H1 (cell line): ENCODE measurements around the gene STRADB.

Experiments
- CHD2 ChIP-seq: IDR thresholded peaks from 2 replicates; pipeline ENCODE4 v1.6.1; 2012; ENCODE audit warnings: low read length, improper control_type of control experiment
- GABPA ChIP-seq: IDR thresholded peaks from 2 replicates; pipeline ENCODE4 v1.6.1; 2011; ENCODE audit warnings: mild to moderate bottlenecking, low read length, moderate library complexity, borderline replicate concordance; ENCODE audit not compliant: insufficient read depth
- NRF1 ChIP-seq: IDR thresholded peaks from 2 replicates; pipeline ENCODE4 v1.6.1; 2011; ENCODE audit warnings: mild to moderate bottlenecking, low read depth, low read length, improper control_type of control experiment
- SAP30 ChIP-seq: fragments of 300-600 bp; sonication (generic); IDR thresholded peaks from 2 replicates; pipeline ENCODE4 v1.7.1; 2012; ENCODE audit warnings: low read length, moderate library complexity, mild to moderate bottlenecking, inconsistent platforms; ENCODE audit not compliant: insufficient read depth, insufficient replicate concordance
- TAF1 ChIP-seq: IDR thresholded peaks from 2 replicates; pipeline ENCODE4 v1.6.1; 2011; ENCODE audit warnings: mild to moderate bottlenecking, low read depth, low read length
- YY1 ChIP-seq: IDR thresholded peaks from 2 replicates; pipeline ENCODE4 v1.6.1; 2011; ENCODE audit warnings: low read depth, mild to moderate bottlenecking, low read length
- TF ChIP-seq, protein P1 (sequence below): IDR thresholded peaks from 2 replicates; pipeline ENCODE4 v1.6.1; 2012; ENCODE audit warnings: inconsistent platforms
- TF ChIP-seq, protein P2 (sequence below), 3 experiments: IDR thresholded peaks; 1 replicate in 2 of 3; 2 replicates in 1 of 3; pipeline versions ENCODE4 v1.5.1 to v1.6.1; 2011; ENCODE audit warnings: low read length in 3 of 3, mild to moderate bottlenecking in 3 of 3, inconsistent platforms in 2 of 3, low read depth in 1 of 3, moderate library complexity in 1 of 3; ENCODE audit not compliant: insufficient read depth in 1 of 3; ENCODE audit errors: control extremely low read depth in 1 of 3

DNA sequence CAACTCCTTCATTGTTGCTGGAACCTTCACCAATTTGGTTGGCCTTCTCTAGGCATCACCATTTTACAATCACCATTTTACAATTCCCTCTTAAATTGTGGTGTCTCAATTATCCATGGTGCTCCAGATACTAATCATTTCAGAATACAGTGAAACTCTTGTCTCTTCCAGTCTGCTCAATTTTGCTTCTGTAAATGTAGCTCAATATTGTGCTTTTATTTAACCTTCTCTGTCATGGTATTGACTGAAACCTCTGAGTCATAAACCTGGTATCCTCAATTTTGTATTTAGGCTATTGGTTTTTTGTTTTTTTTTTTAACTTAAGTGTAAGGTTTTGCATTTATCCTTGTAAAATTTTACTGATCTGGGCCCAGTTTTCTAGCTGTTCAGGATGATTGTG is 16.1 kb downstream of the STRADB start:
- no peak for TF ChIP-seq CHD2
- TF ChIP-seq, protein P1, sequence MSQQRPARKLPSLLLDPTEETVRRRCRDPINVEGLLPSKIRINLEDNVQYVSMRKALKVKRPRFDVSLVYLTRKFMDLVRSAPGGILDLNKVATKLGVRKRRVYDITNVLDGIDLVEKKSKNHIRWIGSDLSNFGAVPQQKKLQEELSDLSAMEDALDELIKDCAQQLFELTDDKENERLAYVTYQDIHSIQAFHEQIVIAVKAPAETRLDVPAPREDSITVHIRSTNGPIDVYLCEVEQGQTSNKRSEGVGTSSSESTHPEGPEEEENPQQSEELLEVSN, result no peak
- TF ChIP-seq, protein P2, sequence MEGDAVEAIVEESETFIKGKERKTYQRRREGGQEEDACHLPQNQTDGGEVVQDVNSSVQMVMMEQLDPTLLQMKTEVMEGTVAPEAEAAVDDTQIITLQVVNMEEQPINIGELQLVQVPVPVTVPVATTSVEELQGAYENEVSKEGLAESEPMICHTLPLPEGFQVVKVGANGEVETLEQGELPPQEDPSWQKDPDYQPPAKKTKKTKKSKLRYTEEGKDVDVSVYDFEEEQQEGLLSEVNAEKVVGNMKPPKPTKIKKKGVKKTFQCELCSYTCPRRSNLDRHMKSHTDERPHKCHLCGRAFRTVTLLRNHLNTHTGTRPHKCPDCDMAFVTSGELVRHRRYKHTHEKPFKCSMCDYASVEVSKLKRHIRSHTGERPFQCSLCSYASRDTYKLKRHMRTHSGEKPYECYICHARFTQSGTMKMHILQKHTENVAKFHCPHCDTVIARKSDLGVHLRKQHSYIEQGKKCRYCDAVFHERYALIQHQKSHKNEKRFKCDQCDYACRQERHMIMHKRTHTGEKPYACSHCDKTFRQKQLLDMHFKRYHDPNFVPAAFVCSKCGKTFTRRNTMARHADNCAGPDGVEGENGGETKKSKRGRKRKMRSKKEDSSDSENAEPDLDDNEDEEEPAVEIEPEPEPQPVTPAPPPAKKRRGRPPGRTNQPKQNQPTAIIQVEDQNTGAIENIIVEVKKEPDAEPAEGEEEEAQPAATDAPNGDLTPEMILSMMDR (IDR thresholded peaks at IDR 0.05; ENCODE audit: control extremely low read depth in 1 of 3, insufficient read depth in 1 of 3, low read depth in 1 of 3, low read length in 3 of 3), result no peak
- TF ChIP-seq YY1, result no peak
- TF ChIP-seq NRF1, result no peak
- TF ChIP-seq GABPA, result no peak
- no peak for TF ChIP-seq SAP30
- TF ChIP-seq TAF1, result no peak
